GM18505 (cell line): Measurements from ENCODE around the gene PRKG1.

ENCODE experiments used
- ATAC-seq: cut with Tn5 transposase; IDR thresholded peaks from one replicate; pipeline ENCODE4 v1.9.1; 2021; ENCODE audit not compliant: unreplicated experiment
- POLR2A ChIP-seq: IDR thresholded peaks from 4 replicates; pipeline ENCODE4 v1.6.1; 2011; ENCODE audit warnings: borderline replicate concordance; ENCODE audit not compliant: insufficient read depth, insufficient read length; ENCODE audit errors: extremely low read depth

Gene PRKG1

DNA sequence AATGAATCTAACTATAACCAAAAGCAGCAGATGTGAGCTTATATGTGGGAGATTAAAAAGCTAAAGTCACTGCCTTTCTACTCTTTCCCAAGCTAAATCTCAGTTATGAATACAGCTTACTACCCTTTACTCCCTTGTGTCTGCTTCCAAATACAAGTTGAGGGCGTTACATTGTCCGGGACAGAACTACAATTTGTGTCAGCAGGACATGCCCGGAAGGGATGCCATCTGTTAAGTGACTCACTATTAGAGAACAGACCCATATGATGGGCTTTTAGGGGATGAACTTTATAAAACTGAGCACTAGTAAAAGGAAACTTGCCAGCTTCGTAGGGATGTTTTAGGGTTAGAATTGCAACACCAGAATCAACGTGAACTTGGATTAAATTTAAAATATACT is 924.8 kb downstream of the PRKG1 start:
- ATAC-seq, result no peak
- no peak for TF ChIP-seq POLR2A

DNA sequence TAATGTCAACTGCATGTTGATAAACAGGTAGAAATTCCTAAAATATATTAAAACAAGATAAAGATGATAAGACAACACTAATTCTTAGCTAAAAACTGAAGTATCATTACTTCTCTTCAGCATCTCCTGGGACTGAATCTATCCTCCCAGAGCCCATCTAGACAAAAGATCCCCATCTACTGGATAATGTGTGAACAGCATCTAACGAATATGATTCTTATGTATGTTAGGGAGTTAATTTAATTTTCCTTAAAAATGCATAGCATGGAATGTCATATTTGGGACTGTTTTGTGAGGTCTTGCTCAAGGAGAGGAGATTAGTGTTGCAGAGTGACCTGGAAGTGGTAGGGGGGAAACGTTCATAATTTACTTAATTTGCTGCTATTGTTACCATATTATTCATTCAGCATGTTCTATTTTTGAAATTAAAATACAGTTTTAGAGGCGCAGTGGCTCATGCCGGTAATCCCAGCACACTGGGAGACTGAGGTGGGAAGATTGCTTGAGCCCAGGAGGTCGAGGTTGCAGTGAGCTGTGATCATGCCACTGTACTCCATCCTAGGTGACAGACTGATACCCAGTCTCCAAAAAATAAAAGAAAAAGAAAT is 930.2 kb downstream of the PRKG1 start:
- ATAC-seq, result peak; percentile 77
- TF ChIP-seq POLR2A, result no peak

- ATAC-seq, result no peak
- TF ChIP-seq POLR2A, result no peak
Measured at GRCh38 chr10:52007091-52007490, 932.8 kb downstream of the PRKG1 start.

DNA sequence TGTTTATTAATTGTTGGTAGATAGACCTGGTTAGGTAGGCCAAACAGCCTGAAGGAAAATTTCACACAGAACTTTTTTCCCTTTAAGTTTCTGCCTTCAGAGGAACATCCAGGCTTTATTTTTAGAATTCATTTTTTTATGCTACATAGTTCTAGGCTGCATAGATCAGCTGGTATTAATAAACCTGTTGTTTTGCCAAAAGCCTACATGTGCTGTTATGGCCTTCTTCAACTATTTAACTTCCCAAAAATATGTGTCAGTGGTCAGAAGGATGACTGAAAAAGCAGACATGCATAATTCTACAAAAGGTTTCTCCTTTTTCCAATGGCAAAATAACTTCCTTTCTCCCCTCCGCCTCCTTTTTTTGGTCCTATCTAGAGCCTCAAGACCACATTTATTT is 936.8 kb downstream of the PRKG1 start:
- no peak for ATAC-seq
- no peak for TF ChIP-seq POLR2A

DNA sequence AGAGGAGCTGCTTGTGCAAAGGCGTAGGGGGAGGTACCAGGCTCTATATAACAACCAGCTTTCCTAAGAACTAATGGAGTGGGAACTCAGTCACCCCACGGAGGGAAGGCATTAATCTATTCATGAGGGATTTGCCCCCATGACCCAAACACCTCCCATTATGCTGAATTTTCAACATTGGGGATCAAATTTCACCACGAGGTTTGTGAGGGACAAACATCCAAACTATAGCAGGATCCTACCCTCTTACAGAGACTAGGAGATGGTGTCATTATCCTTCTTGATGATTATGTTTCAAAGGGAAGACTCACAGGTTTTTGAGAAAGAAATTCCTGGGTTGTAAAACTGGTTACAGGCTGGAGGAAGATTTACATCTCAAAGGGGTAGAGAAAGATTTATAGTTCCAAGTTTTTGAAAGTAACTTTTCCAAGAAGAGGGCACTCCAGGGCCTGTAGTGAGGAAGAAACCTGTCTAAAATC is 944.8 kb downstream of the PRKG1 start:
- no peak for ATAC-seq
- TF ChIP-seq POLR2A, result no peak

- no peak for ATAC-seq
Measured at GRCh38 chr10:52019656-52020055, 945.4 kb downstream of the PRKG1 start.

GRCh38 chr10:52020173-52020572 is 945.9 kb downstream of the PRKG1 start:
- ATAC-seq, result no peak
- TF ChIP-seq POLR2A, result no peak

More at GRCh38 chr10:52019656-52020055, 945.4 kb downstream of the PRKG1 start:
- no peak for TF ChIP-seq POLR2A

DNA sequence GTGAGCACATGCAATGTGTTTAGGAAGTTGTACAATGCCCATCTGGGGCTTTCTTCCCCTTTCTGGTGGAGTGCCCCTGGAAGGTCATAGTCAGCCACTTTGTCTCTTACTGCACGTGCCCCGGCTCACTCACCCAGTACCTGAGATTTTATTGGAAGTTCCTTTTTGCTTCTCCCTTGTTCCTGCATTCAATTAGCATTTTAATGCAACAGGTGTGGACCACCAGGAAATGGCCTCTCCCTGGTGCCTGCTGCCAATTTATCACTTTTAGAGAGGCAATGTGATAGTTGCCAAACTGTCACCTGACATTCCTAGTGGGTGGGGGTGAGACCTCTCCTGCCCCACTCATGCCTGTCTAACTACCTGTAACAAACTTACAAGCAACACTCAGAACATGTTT is 946.4 kb downstream of the PRKG1 start:
- no peak for ATAC-seq

GRCh38 chr10:52027055-52027705 is 952.9 kb downstream of the PRKG1 start:
- TF ChIP-seq POLR2A, result no peak
- no peak for ATAC-seq

More for the DNA sequence above, 946.4 kb downstream of the PRKG1 start:
- TF ChIP-seq POLR2A, result no peak

GRCh38 chr10:52028523-52028858 is 954.2 kb downstream of the PRKG1 start:
- no peak for TF ChIP-seq POLR2A
- no peak for ATAC-seq

GRCh38 chr10:52029628-52030027 is 955.3 kb downstream of the PRKG1 start:
- no peak for TF ChIP-seq POLR2A
- no peak for ATAC-seq

GRCh38 chr10:52030051-52030790 is 955.9 kb downstream of the PRKG1 start:
- TF ChIP-seq POLR2A, result no peak
- ATAC-seq, result no peak

DNA sequence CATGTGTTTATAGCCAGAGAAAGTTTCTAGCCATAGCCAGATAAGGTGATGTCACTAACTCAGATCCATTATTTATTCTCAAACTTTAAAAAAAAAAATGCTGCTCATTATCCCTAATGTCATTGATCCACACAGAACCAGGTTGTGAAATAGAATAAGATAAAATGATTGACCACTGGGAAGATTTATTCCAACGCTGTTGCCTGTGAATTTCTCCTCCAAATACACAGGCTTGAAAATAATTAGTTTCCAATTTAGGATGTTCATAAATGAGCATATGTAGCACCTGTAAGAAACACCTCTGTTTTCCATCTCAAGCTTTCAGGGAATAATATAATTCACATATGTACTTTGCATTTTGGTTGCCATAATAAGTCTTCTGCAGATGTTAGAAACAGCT is 956.7 kb downstream of the PRKG1 start:
- TF ChIP-seq POLR2A, result no peak
- ATAC-seq, result no peak

- TF ChIP-seq POLR2A, result no peak
- ATAC-seq, result no peak
Measured at GRCh38 chr10:52031771-52032170, 957.5 kb downstream of the PRKG1 start.
